Measurements from ENCODE around the gene PLXNA4. TPM values are rescaled to one million over a fixed set of nuclear protein-coding genes. Genes with fewer than 3 reads are reported as not detected.

The PLXNA4 gene
- total and polyA plus RNA-seq, 2 donors (not counting 1 experiment from before 2014, with no cell fraction given), result not detected

DNA sequence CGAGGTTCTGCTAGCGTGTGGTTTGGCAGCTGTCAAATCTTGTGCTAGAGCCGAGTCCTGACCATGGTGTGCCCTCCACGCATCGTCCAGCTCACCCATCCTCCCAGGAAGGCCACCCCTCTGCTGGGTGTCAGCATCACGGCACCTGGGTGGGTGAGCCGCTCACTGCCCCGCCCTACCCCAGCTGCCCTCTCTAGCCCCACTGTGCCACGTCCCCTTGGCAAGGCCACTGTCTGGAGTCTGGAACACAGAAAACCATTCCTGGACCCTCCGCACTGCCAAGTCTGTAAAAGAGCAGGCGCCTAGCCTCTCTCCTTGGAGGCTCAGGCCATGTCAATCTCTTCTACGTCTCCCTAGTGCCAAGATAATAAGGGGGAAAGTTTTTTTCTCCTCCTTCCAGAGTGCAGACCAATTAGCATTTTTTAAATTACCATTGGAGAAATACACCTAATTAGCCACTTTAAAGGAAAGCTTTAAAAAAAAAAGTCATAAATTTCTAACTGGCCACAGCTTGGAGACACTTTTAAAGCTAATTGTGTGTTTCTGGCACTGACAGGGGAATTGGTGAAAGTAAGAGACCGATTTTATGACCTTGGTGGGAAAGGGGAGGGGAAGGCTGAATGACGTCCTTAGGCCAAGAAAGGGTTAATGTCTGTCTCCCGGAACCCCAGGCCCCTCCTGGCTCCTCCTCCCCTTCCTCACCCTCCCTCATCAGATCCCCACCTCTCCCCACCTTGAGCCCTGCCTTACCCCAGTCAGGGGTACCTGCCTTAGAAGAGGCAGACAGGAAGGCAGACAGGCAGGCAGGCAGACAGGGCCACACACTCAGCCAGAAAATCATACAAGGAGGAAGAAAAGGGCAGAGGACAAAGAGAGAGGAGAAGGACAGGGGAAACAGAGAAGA, 151.2 kb downstream of the PLXNA4 start:
- Mint-ChIP-seq H3K4me1 (no peaks in the 10 kb centered on the region), H3K4me3 (no peak overlapping the region), H3K27me3 (peaks cover 3% of the 10 kb centered on the region), H3K9me3 (ENCODE audit: insufficient read depth) (peaks cover 6% of the 10 kb centered on the region), H3K27ac (no peak overlapping the region)
- 83% methylated on average over 9 of the region's 15 CpGs for WGBS (ENCODE audit: insufficient coverage)
- Histone ChIP-seq H3K9me3 (ENCODE audit: control extremely low read depth in 1 of 3, control insufficient read depth in 2 of 3, insufficient read depth in 1 of 3, low read length in 2 of 3) (peaks cover 0 to 3% (median 0%) of the 10 kb centered on the region in 3 donors), H3K4me1 (ENCODE audit: control insufficient read depth in 2 of 2, insufficient read depth in 2 of 2, low read length in 2 of 2) (no peaks in the 10 kb centered on the region), H3K27me3 (replicated peaks in 1 of 4; ENCODE audit: control extremely low read depth in 1 of 4, control insufficient read depth in 3 of 4, insufficient read depth in 4 of 4, low read length in 3 of 4) (peaks cover 0 to 3% (median 0%) of the 10 kb centered on the region in 4 experiments), H4K20me1 (ENCODE audit: control insufficient read depth, insufficient read depth, low read length, poor library complexity, severe bottlenecking) (no peaks in the 10 kb centered on the region), H3K4me2 (replicated peaks; ENCODE audit: low read depth, low read length, poor library complexity, severe bottlenecking) (no peak overlapping the region), H3K4me3 (ENCODE audit: control extremely low read depth in 1 of 5, extremely low read depth in 1 of 5, insufficient read depth in 1 of 5, low read depth in 2 of 5, low read length in 4 of 5) (no peak overlapping the region), H2AFZ (ENCODE audit: insufficient read depth, low read depth, low read length, poor library complexity, severe bottlenecking) (no peak overlapping the region), H3K9ac (ENCODE audit: low read length) (no peak overlapping the region), H3K79me2 (ENCODE audit: control insufficient read depth, insufficient read depth, low read length) (no peaks in the 10 kb centered on the region), H3K27ac (ENCODE audit: low read length in 2 of 2) (no peak overlapping the region), H3K36me3 (replicated peaks in 1 of 2; ENCODE audit: control extremely low read depth in 1 of 2, control insufficient read depth in 1 of 2, extremely low read depth in 1 of 2, insufficient read depth in 2 of 2, low read length in 1 of 2) (no peaks in the 10 kb centered on the region)
- DNase-seq, result no peak
- POLR2A ChIA-PET, result no interaction called here
- no peak for ATAC-seq (ENCODE audit: low read depth)
- no peak for TF ChIP-seq EZH2 (IDR thresholded peaks at IDR 0.05; ENCODE audit: borderline replicate concordance, insufficient read depth, low read depth, low read length, poor library complexity, severe bottlenecking)
- CTCF ChIA-PET, result no interaction called here
- intact Hi-C loops (cut with micrococcal nuclease), result no loop called here

DNA sequence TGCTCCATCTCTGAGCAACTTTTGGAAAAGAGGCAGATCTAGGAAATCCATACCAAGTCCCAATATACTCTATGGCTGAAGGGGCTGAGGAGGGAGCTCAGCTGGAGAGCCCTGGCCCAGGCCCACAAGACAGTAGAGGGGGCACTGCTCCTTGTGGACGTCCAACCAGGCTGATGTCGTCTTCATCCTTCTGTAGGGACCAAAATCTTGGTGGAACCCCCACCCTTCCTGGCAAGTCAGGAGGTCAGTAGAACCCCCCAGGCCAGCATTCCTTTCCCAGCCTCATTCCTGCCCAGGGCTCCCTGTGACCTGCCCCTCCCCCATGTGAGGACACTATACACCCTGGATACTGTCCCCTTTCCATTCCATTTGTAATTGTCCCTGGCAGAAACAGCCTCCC, 152.0 kb downstream of the PLXNA4 start:
- DNase-seq, result no peak
- TF ChIP-seq, protein P1, sequence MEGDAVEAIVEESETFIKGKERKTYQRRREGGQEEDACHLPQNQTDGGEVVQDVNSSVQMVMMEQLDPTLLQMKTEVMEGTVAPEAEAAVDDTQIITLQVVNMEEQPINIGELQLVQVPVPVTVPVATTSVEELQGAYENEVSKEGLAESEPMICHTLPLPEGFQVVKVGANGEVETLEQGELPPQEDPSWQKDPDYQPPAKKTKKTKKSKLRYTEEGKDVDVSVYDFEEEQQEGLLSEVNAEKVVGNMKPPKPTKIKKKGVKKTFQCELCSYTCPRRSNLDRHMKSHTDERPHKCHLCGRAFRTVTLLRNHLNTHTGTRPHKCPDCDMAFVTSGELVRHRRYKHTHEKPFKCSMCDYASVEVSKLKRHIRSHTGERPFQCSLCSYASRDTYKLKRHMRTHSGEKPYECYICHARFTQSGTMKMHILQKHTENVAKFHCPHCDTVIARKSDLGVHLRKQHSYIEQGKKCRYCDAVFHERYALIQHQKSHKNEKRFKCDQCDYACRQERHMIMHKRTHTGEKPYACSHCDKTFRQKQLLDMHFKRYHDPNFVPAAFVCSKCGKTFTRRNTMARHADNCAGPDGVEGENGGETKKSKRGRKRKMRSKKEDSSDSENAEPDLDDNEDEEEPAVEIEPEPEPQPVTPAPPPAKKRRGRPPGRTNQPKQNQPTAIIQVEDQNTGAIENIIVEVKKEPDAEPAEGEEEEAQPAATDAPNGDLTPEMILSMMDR (IDR thresholded peaks at IDR 0.05), result no peak
- no peak for TF ChIP-seq EZH2 (IDR thresholded peaks at IDR 0.05; ENCODE audit: borderline replicate concordance, insufficient read depth, low read depth, low read length, poor library complexity, severe bottlenecking)
- Mint-ChIP-seq H3K4me3 (no peak overlapping the region), H3K27ac (no peak overlapping the region), H3K4me1 (no peaks in the 10 kb centered on the region), H3K9me3 (ENCODE audit: insufficient read depth) (peaks cover 7% of the 10 kb centered on the region), H3K27me3 (peaks cover 3% of the 10 kb centered on the region)
- Histone ChIP-seq H3K36me3 (replicated peaks in 1 of 2; ENCODE audit: control extremely low read depth in 1 of 2, control insufficient read depth in 1 of 2, extremely low read depth in 1 of 2, insufficient read depth in 2 of 2, low read length in 1 of 2) (no peaks in the 10 kb centered on the region), H3K4me1 (ENCODE audit: control insufficient read depth in 2 of 2, insufficient read depth in 2 of 2, low read length in 2 of 2) (no peaks in the 10 kb centered on the region), H3K79me2 (ENCODE audit: control insufficient read depth, insufficient read depth, low read length) (no peaks in the 10 kb centered on the region), H3K27ac (ENCODE audit: low read length in 2 of 2) (no peak overlapping the region), H4K20me1 (ENCODE audit: control insufficient read depth, insufficient read depth, low read length, poor library complexity, severe bottlenecking) (no peaks in the 10 kb centered on the region), H3K4me2 (replicated peaks; ENCODE audit: low read depth, low read length, poor library complexity, severe bottlenecking) (no peak overlapping the region), H3K4me3 (ENCODE audit: control extremely low read depth in 1 of 5, extremely low read depth in 1 of 5, insufficient read depth in 1 of 5, low read depth in 2 of 5, low read length in 4 of 5) (no peak overlapping the region), H3K27me3 (replicated peaks in 1 of 4; ENCODE audit: control extremely low read depth in 1 of 4, control insufficient read depth in 3 of 4, insufficient read depth in 4 of 4, low read length in 3 of 4) (peaks cover 0 to 3% (median 0%) of the 10 kb centered on the region in 4 experiments), H3K9me3 (ENCODE audit: control extremely low read depth in 1 of 3, control insufficient read depth in 2 of 3, insufficient read depth in 1 of 3, low read length in 2 of 3) (peaks cover 0 to 3% (median 0%) of the 10 kb centered on the region in 3 donors), H2AFZ (ENCODE audit: insufficient read depth, low read depth, low read length, poor library complexity, severe bottlenecking) (no peak overlapping the region), H3K9ac (ENCODE audit: low read length) (no peak overlapping the region)
- ChIA-PET CTCF (no interaction called here), POLR2A (no interaction called here)
- intact Hi-C loops (cut with micrococcal nuclease), result no loop called here
- ATAC-seq (ENCODE audit: low read depth), result no peak
- 96% methylated on average over 2 of the region's 2 CpGs for WGBS (ENCODE audit: insufficient coverage)

All from B cell (primary cell).